HG03565 (cell line): ENCODE data around the gene ENTHD1.
"Not testable (repeated sequence)": the region's sequence is repeated elsewhere in the genome, so short reads cannot be mapped to it uniquely, and the experiment has no call there.

ENCODE experiments used
- ATAC-seq: cut with Tn5 transposase; IDR thresholded peaks from one replicate; pipeline ENCODE4 v1.9.1; 2021; ENCODE audit warnings: mild to moderate bottlenecking, moderate library complexity; ENCODE audit not compliant: unreplicated experiment

ENTHD1 gene

GRCh38 chr22:39735776-39736175 lies 157.8 kb downstream of the ENTHD1 start:
- no peak for ATAC-seq

GRCh38 chr22:39734866-39735265 lies 158.7 kb downstream of the ENTHD1 start:
- no peak for ATAC-seq

- not testable (repeated sequence) for ATAC-seq
Measured at GRCh38 chr22:39734046-39734445, 159.5 kb downstream of the ENTHD1 start.

GRCh38 chr22:39733191-39733590 lies 160.4 kb downstream of the ENTHD1 start:
- ATAC-seq, result no peak

GRCh38 chr22:39732625-39733024 lies 160.9 kb downstream of the ENTHD1 start:
- no peak for ATAC-seq

GRCh38 chr22:39731881-39732555 lies 161.5 kb downstream of the ENTHD1 start:
- ATAC-seq, result no peak

GRCh38 chr22:39731481-39731880 lies 162.1 kb downstream of the ENTHD1 start:
- no peak for ATAC-seq

GRCh38 chr22:39729141-39729934 lies 164.2 kb downstream of the ENTHD1 start:
- no peak for ATAC-seq

- no peak for ATAC-seq
Measured at GRCh38 chr22:39728236-39728860, 165.2 kb downstream of the ENTHD1 start.

- ATAC-seq, result no peak
Measured at GRCh38 chr22:39727541-39727940, 166.0 kb downstream of the ENTHD1 start.

- ATAC-seq, result no peak
Measured at GRCh38 chr22:39725351-39726035, 168.1 kb downstream of the ENTHD1 start.

- ATAC-seq, result no peak
Measured at GRCh38 chr22:39724857-39725256, 168.7 kb downstream of the ENTHD1 start.

GRCh38 chr22:39724390-39724789 lies 169.2 kb downstream of the ENTHD1 start:
- no peak for ATAC-seq

- no peak for ATAC-seq
Measured at GRCh38 chr22:39723899-39724351, 169.6 kb downstream of the ENTHD1 start.

- ATAC-seq, result no peak
Measured at GRCh38 chr22:39723463-39723862, 170.1 kb downstream of the ENTHD1 start.

- ATAC-seq, result no peak
Measured at GRCh38 chr22:39722501-39722900, 171.1 kb downstream of the ENTHD1 start.

GRCh38 chr22:39722032-39722325 lies 171.6 kb downstream of the ENTHD1 start:
- no peak for ATAC-seq

GRCh38 chr22:39721206-39722031 lies 172.1 kb downstream of the ENTHD1 start:
- no peak for ATAC-seq

- ATAC-seq, result no peak
Measured at GRCh38 chr22:39719559-39720450, 173.8 kb downstream of the ENTHD1 start.
